MM.1S (cell line): Measurements from ENCODE around the gene UPP2.

Experiments
- CTCF ChIP-seq: fragments of 300-600 bp; sonication (generic); IDR thresholded peaks from 2 replicates; pipeline ENCODE4 v1.5.1; 2016; ENCODE audit warnings: antibody characterized with exemption, low read length, mixed read lengths
- EZH2 ChIP-seq: fragments of 300-600 bp; sonication (generic); optimal IDR thresholded peaks from 2 replicates; pipeline ENCODE3; 2017; ENCODE audit warnings: low read depth, mild to moderate bottlenecking, antibody characterized with exemption, low read length, mixed read lengths
- EZH2phosphoT487 ChIP-seq: fragments of 300-600 bp; sonication (generic); IDR thresholded peaks from 2 replicates; pipeline ENCODE4 v1.6.1; 2018; ENCODE audit warnings: antibody characterized with exemption, low read length

GRCh38 chr2:158061763-158062162 is 39.9 kb upstream of the UPP2 start:
- TF ChIP-seq CTCF (no peak), EZH2 (no peak), EZH2phosphoT487 (no peak)
